GM12878 (cell line): ENCODE data around the gene KCNK1. TPM values are rescaled to one million over a fixed set of nuclear protein-coding genes. Genes with fewer than 3 reads are reported as not detected.

ENCODE experiments used
- ATAC-seq: fragments of 200-7000 bp; cut with Tn5 transposase; 3 replicates; pipeline ENCODE4 v1.9.1; 2020; ENCODE audit warnings: mild to moderate bottlenecking, moderate library complexity
- BruUV-seq: library from RNA; stranded (reverse); fragments of 400-500 nt; replicated peaks from 2 replicates; lab custom pipeline; 2021; lab: Mats Ljungman, UMichigan
- CTCF ChIA-PET: fragments of 300-600 bp; sonication (Branson Sonifier 250); formaldehyde crosslinking; extraction: SDS; loops from one replicate; lab custom pipeline; 2021; ENCODE audit warnings: inconsistent platforms; lab: Yijun Ruan, JAX
- POLR2A ChIA-PET: fragments of 350-600 bp; formaldehyde crosslinking; extraction: SDS; loops from one replicate; lab custom pipeline; 2021; ENCODE audit warnings: inconsistent platforms; lab: Charles Lee
- RAD21 ChIA-PET: fragments of 300-600 bp; sonication (Branson Sonifier 250); formaldehyde crosslinking; loops from one replicate; lab custom pipeline; 2023; ENCODE audit warnings: antibody characterized with exemption; ENCODE audit not compliant: unreplicated experiment; lab: Charles Lee
- SMC1A ChIA-PET: fragments of 300-600 bp; sonication (Branson Sonifier 250); formaldehyde crosslinking; loops from one replicate; lab custom pipeline; 2023; ENCODE audit not compliant: unreplicated experiment, uncharacterized antibody; lab: Charles Lee
- DNase-seq: peaks from one replicate; pipeline ENCODE4 v3.0.0-alpha.2; 2011; ENCODE audit warnings: low read depth, low spot score
- FAIRE-seq: peaks from 3 replicates; lab custom pipeline; 2011; peaks lifted over from hg19 to GRCh38; lab: Jason Lieb, UNC
- H2AFZ ChIP-seq: 2 replicates; pipeline ENCODE4 v1.6.0; 2011; ENCODE audit warnings: low read depth, low read length, control low read depth; ENCODE audit not compliant: control insufficient read depth
- H3K27ac ChIP-seq: 2 replicates; pipeline ENCODE4 v1.5.1; 2011; ENCODE audit warnings: control low read depth; ENCODE audit not compliant: control insufficient read depth, insufficient read depth
- H3K27me3 ChIP-seq, 2 experiments: replicated peaks in 1 of 2; 2 replicates each; pipeline versions ENCODE4 v1.6.0 to v1.6.1; 2011; ENCODE audit warnings: low read length in 1 of 2; ENCODE audit not compliant: control insufficient read depth in 2 of 2, insufficient read depth in 2 of 2
- H3K36me3 ChIP-seq, 2 experiments: 2 replicates each; pipeline ENCODE4 v1.5.1; 2011; ENCODE audit warnings: low read length in 1 of 2; ENCODE audit not compliant: control insufficient read depth in 2 of 2, insufficient read depth in 2 of 2
- H3K4me1 ChIP-seq: 2 replicates; pipeline ENCODE4 v1.6.1; 2011; ENCODE audit warnings: mild to moderate bottlenecking, low read length, moderate library complexity, mixed read lengths; ENCODE audit not compliant: control insufficient read depth, insufficient read depth
- H3K4me2 ChIP-seq: 2 replicates; pipeline ENCODE4 v1.6.0; 2011; ENCODE audit warnings: control low read depth; ENCODE audit not compliant: control insufficient read depth, insufficient read depth
- H3K4me3 ChIP-seq: fragments of 200-600 bp; sonication (generic); 2 replicates; pipeline ENCODE4 v1.5.1; 2016
- H3K79me2 ChIP-seq: 2 replicates; pipeline ENCODE4 v1.6.0; 2011; ENCODE audit warnings: low read length; ENCODE audit not compliant: control insufficient read depth, insufficient read depth
- H3K9ac ChIP-seq: 2 replicates; pipeline ENCODE4 v1.8.0; 2011; ENCODE audit warnings: low read length, control low read depth, mixed read lengths; ENCODE audit not compliant: control insufficient read depth, insufficient read depth
- H3K9me3 ChIP-seq: replicated peaks from 3 replicates; pipeline ENCODE4 v1.5.1; 2011; ENCODE audit warnings: mild to moderate bottlenecking, low read length; ENCODE audit not compliant: control insufficient read depth, insufficient read depth
- H4K20me1 ChIP-seq: 2 replicates; pipeline ENCODE4 v1.6.0; 2011; ENCODE audit not compliant: control insufficient read depth, insufficient read depth
- CBX5 ChIP-seq: sonication (generic); IDR thresholded peaks from 2 replicates; pipeline ENCODE4 v1.6.1; 2016; ENCODE audit warnings: low read depth, moderate library complexity, mild to moderate bottlenecking, inconsistent platforms
- E2F8 ChIP-seq: fragments of 450-650 bp; IDR thresholded peaks from 2 replicates; pipeline ENCODE4 v1.6.1; 2018; ENCODE audit warnings: mild to moderate bottlenecking, low read depth, moderate library complexity; ENCODE audit not compliant: partially characterized antibody
- ESRRA ChIP-seq: IDR thresholded peaks from 2 replicates; pipeline ENCODE4 v1.6.1; 2012; ENCODE audit warnings: mild to moderate bottlenecking, low read length, improper control_type of control experiment
- GATAD2B ChIP-seq: fragments of 450-650 bp; conservative IDR thresholded peaks from 2 replicates; pipeline ENCODE4 v1.6.1; 2017; ENCODE audit warnings: low read depth, mild to moderate bottlenecking, moderate library complexity
- JUND ChIP-seq: IDR thresholded peaks from 2 replicates; pipeline ENCODE4 v1.6.1; 2012; ENCODE audit warnings: low read depth, mild to moderate bottlenecking, low read length, improper control_type of control experiment, moderate library complexity
- KLF5 ChIP-seq: fragments of 450-650 bp; IDR thresholded peaks from 2 replicates; pipeline ENCODE4 v1.6.1; 2014; ENCODE audit warnings: mild to moderate bottlenecking; ENCODE audit not compliant: partially characterized antibody
- LARP7 ChIP-seq: fragments of 450-650 bp; IDR thresholded peaks from 2 replicates; pipeline ENCODE4 v1.6.1; 2017; ENCODE audit warnings: mild to moderate bottlenecking
- NFYB ChIP-seq: IDR thresholded peaks from 2 replicates; pipeline ENCODE4 v1.6.1; 2011; ENCODE audit warnings: low read depth, mild to moderate bottlenecking, low read length, improper control_type of control experiment, moderate library complexity; ENCODE audit not compliant: insufficient read depth
- PKNOX1 ChIP-seq: fragments of 450-650 bp; IDR thresholded peaks from 2 replicates; pipeline ENCODE4 v1.6.1; 2016; ENCODE audit warnings: mild to moderate bottlenecking
- POLR2AphosphoS2 ChIP-seq: IDR thresholded peaks from 2 replicates; pipeline ENCODE4 v1.6.1; 2011; ENCODE audit warnings: low read depth, mild to moderate bottlenecking, low read length, improper control_type of control experiment, moderate library complexity
- SP1 ChIP-seq: IDR thresholded peaks from one replicate; pipeline ENCODE4 v1.6.1; 2011; ENCODE audit warnings: low read depth, low read length
- TARDBP ChIP-seq: IDR thresholded peaks from 2 replicates; pipeline ENCODE4 v1.6.1; 2016; ENCODE audit warnings: borderline replicate concordance
- TCF12 ChIP-seq: IDR thresholded peaks from 2 replicates; pipeline ENCODE4 v1.6.1; 2011; ENCODE audit warnings: low read depth, mild to moderate bottlenecking, low read length
- ZBTB33 ChIP-seq: fragments of 450-650 bp; IDR thresholded peaks from 2 replicates; pipeline ENCODE4 v1.6.1; 2017; ENCODE audit warnings: mild to moderate bottlenecking
- ZBTB4 ChIP-seq: fragments of 450-650 bp; formaldehyde crosslinking; IDR thresholded peaks from 2 replicates; pipeline ENCODE4 v1.4.0; 2022; ENCODE audit warnings: mild to moderate bottlenecking, moderate library complexity
- ZNF274 ChIP-seq: IDR thresholded peaks from one replicate; pipeline ENCODE4 v1.8.0; 2011; ENCODE audit not compliant: insufficient read length, insufficient read depth
- WGBS: methylation state at CpG from one replicate; pipeline ENCODE4 v1.1.6; 2016; ENCODE audit warnings: low lambda C conversion rate; ENCODE audit not compliant: insufficient replicate concordance, insufficient coverage; ENCODE audit errors: missing lambda C conversion rate; 5-methylcytosine and 5-hydroxymethylcytosine counted together
- in situ Hi-C: fragments of 300-500 bp; cut with MboI; formaldehyde crosslinking; loops from 9 replicates; pipeline ENCODE4 v1.14.3; 2018; ENCODE audit warnings: mixed read lengths
- intact Hi-C: fragments of 100-400 bp; cut with micrococcal nuclease; formaldehyde crosslinking; loops from one replicate; pipeline ENCODE4 v1.14.2; 2022; ENCODE audit not compliant: unreplicated experiment
- polyA plus RNA-seq, 11 experiments: library from polyadenylated mRNA; depleted of rRNA in 4 of 11; unstranded in 6 of 11; stranded (reverse) in 5 of 11; fragments of >200 nt; fragmentation: Nextera tagmentation in 4 of 11; fragmentation: Illumina TruSeq in 1 of 11; extraction: Ambion mirVana in 4 of 11; extraction: Trizol in 1 of 11; gene quantifications; 1 replicate in 1 of 11; 2 replicates in 10 of 11; pipeline versions ENCODE4 v1.2.1 to v1.2.3, GENCODE V29; 2011 to 2016; ENCODE audit warnings: inconsistent platforms in 2 of 11, missing spikeins in 2 of 11, low read depth in 1 of 11
- total RNA-seq, 4 experiments: library from RNA; depleted of rRNA in 3 of 4; stranded (reverse); fragments of >200 nt in 3 of 4; fragmentation: Illumina TruSeq in 1 of 4; extraction: Trizol in 1 of 4; gene quantifications; 2 replicates each; pipeline versions ENCODE4 v1.2.1 to v1.2.3, GENCODE V29; 2013 to 2021

Gene KCNK1
- total and polyA plus RNA-seq, 10 of the 15 experiments (the other 5 are each of a cell fraction or from before 2014, with no cell fraction given): 9.4 to 27.6 (median 15.1) TPM

- Histone ChIP-seq H2AFZ (no peak overlapping the region), H3K27ac (no peak overlapping the region; the same call in 1 of the 2 replicates)
- BruUV-seq: no TSS peak
- no peak for TF ChIP-seq ZBTB4 (CRISPR knock-in tag)
- TF ChIP-seq ZNF274: no peak
- no peak for TF ChIP-seq LARP7
- no peak for TF ChIP-seq NFYB
- no peak for TF ChIP-seq POLR2AphosphoS2
- TF ChIP-seq PKNOX1: no peak
- no peak for TF ChIP-seq TCF12
- TF ChIP-seq KLF5: no peak
- no peak for TF ChIP-seq JUND
- no peak for TF ChIP-seq SP1
- TF ChIP-seq CBX5: no peak
- TF ChIP-seq TARDBP: no peak
- TF ChIP-seq ZBTB33: no peak
- TF ChIP-seq E2F8: no peak
- TF ChIP-seq ESRRA: no peak
- no peak for TF ChIP-seq GATAD2B
Measured at GRCh38 chr1:233667741-233668140, 53.8 kb downstream of the KCNK1 start.

More at GRCh38 chr1:233667741-233668140, 53.8 kb downstream of the KCNK1 start:
- Histone ChIP-seq H3K27me3 (no peaks in the 10 kb centered on the region), H3K36me3 (peaks cover 0 to 9% of the 10 kb centered on the region in 2 experiments; a peak in 3 of 4 replicates), H3K9ac (no peak overlapping the region), H3K9me3 (peaks cover 5% of the 10 kb centered on the region; the same call in 2 of the 3 replicates), H3K4me2 (no peak overlapping the region), H4K20me1 (no peaks in the 10 kb centered on the region), H3K79me2 (no peaks in the 10 kb centered on the region), H3K4me1 (no peaks in the 10 kb centered on the region), H3K4me3 (no peak overlapping the region)
- POLR2A ChIA-PET: interaction anchor here (0.9 to 1.3 kb wide), 4 partner anchors 11 to 70 kb away, joined by 4 read pairs; no protein-coding TSS in a partner anchor
- CTCF ChIA-PET: interaction anchor here (0.8 kb wide), 2 partner anchors 71 to 119 kb away, joined by 3 to 4 read pairs; no protein-coding TSS in a partner anchor
- FAIRE-seq: no peak
- RAD21 ChIA-PET: interaction anchor here (1.0 kb wide), 3 partner anchors 30 to 227 kb away, joined by 3 to 7 read pairs (median 4); no protein-coding TSS in a partner anchor
- no peak for ATAC-seq
- in situ Hi-C loops: no loop called here
- 98% methylated on average over 3 of the region's 3 CpGs for WGBS
- no peak for DNase-seq
- intact Hi-C loops: no loop called here
- SMC1A ChIA-PET: interaction anchor here (0.9 to 2.2 kb wide), 9 partner anchors 8 to 123 kb away, joined by 3 to 9 read pairs (median 3); no protein-coding TSS in a partner anchor
